ENCODE results near the gene ACSM6. TPM values are rescaled to one million over a fixed set of nuclear protein-coding genes. Genes with fewer than 3 reads are reported as not detected.

Gene ACSM6
- total and polyA plus RNA-seq, 2 of the 8 experiments (the other 6 are each of a cell fraction or from before 2014, with no cell fraction given), result 0.33 TPM; not detected in 1

GRCh38 chr10:95265572-95265971 lies 71.5 kb downstream of the ACSM6 start:
- Histone ChIP-seq H3K79me1 (ENCODE audit: low read depth, low read length) (peaks cover 5% of the 10 kb centered on the region; the same call in 1 of the 2 replicates), H3K9me3 (ENCODE audit: insufficient read depth in 2 of 2, low read depth in 1 of 2, low read length in 1 of 2) (no peaks in the 10 kb centered on the region), H3K18ac (ENCODE audit: extremely low read depth, low read length) (0 out of 2 replicates have a peak overlapping the region, but pooled peaks have one; percentile 36), H2BK120ac (replicated peaks; ENCODE audit: low read depth, low read length) (no peak overlapping the region), H4K91ac (replicated peaks; ENCODE audit: insufficient read length, low read length) (no peak overlapping the region), H4K8ac (ENCODE audit: extremely low read depth, insufficient read depth, low read length) (no peak overlapping the region), H3K56ac (replicated peaks; ENCODE audit: insufficient read length, low read depth, low read length) (no peak overlapping the region), H3K4ac (replicated peaks; ENCODE audit: insufficient read length, low read depth, low read length) (no peak overlapping the region), H3K14ac (ENCODE audit: insufficient read length) (no peak overlapping the region), H2BK5ac (ENCODE audit: low read depth, low read length) (peak overlapping the region; percentile 78; the same call in 1 of the 2 replicates), H2BK12ac (ENCODE audit: low read depth, low read length) (peak overlapping the region; percentile 96), H2BK20ac (ENCODE audit: low read length) (peak overlapping the region; percentile 97), H2AK5ac (ENCODE audit: low read depth, low read length) (peak overlapping the region; percentile 99), H3K9ac (replicated peaks in 1 of 4; ENCODE audit: extremely low read depth in 1 of 4, low read depth in 3 of 4, low read length in 3 of 4) (no peak overlapping the region), H3K27me3 (replicated peaks in 1 of 4; ENCODE audit: control insufficient read depth in 3 of 4, extremely low read depth in 1 of 4, insufficient read depth in 3 of 4, low read length in 3 of 4) (no peaks in the 10 kb centered on the region), H3K4me3 (ENCODE audit: extremely low read depth in 1 of 4, insufficient read depth in 2 of 4, low read depth in 3 of 4, low read length in 4 of 4) (no peak overlapping the region), H3K23ac (ENCODE audit: insufficient read length) (no peak overlapping the region), H2AFZ (ENCODE audit: low read length) (no peak overlapping the region), H3K27ac (ENCODE audit: low read depth, low read length) (peak overlapping the region; percentile 25; the same call in 1 of the 2 replicates), H4K20me1 (replicated peaks in 1 of 2; ENCODE audit: control insufficient read depth in 1 of 2, insufficient read depth in 2 of 2, low read length in 2 of 2) (peaks cover 0 to 1% of the 10 kb centered on the region in 2 experiments), H4K5ac (ENCODE audit: insufficient read length, low read depth, low read length) (peak overlapping the region; percentile 38), H3K23me2 (ENCODE audit: low read depth, low read length) (no peaks in the 10 kb centered on the region), H3K36me3 (ENCODE audit: control insufficient read depth in 2 of 4, insufficient read depth in 4 of 4, low read length in 3 of 4) (peaks cover 3 to 73% (median 17%) of the 10 kb centered on the region in 4 experiments; a peak in 7 of 8 replicates), H2BK15ac (ENCODE audit: low read length) (0 out of 2 replicates have a peak overlapping the region, but pooled peaks have one; percentile 96), H3K79me2 (ENCODE audit: control insufficient read depth in 1 of 2, insufficient read depth in 2 of 2, low read length in 2 of 2) (peaks cover 0 to 5% of the 10 kb centered on the region in 2 experiments; a peak in 1 of 4 replicates), H3K4me2 (ENCODE audit: insufficient read depth in 1 of 2, low read depth in 2 of 2, low read length in 2 of 2) (no peak overlapping the region; a peak in 1 of 4 replicates), H3K4me1 (replicated peaks in 1 of 4; ENCODE audit: control insufficient read depth in 3 of 4, insufficient read depth in 4 of 4, low read length in 3 of 4) (peaks cover 6 to 31% (median 15%) of the 10 kb centered on the region in 4 experiments)
- TF ChIP-seq TAF1 (IDR thresholded peaks at IDR 0.05; ENCODE audit: low read depth, low read length) (no peak), ATF3 (IDR thresholded peaks at IDR 0.05; ENCODE audit: insufficient read depth, low read depth, low read length) (no peak), SP1 (IDR thresholded peaks at IDR 0.05; ENCODE audit: low read depth, low read length) (no peak), NRF1 (IDR thresholded peaks at IDR 0.05; ENCODE audit: low read depth, low read length) (no peak), RXRA (IDR thresholded peaks at IDR 0.05; ENCODE audit: insufficient read depth, low read depth, low read length) (no peak)
- peak in 1 of 2 experiments; percentile 39 for DNase-seq (ENCODE audit: low read depth in 1 of 2, low spot score in 2 of 2)
- ChIA-PET CTCF (ENCODE audit: partially characterized antibody) (interaction anchor here (0.6 to 7.3 kb wide), 5 partner anchors 8 to 97 kb away, joined by 3 to 52 read pairs (median 12); no protein-coding TSS in a partner anchor), POLR2A (ENCODE audit: partially characterized antibody) (interaction anchor here (0.6 to 2.6 kb wide), 3 partner anchors 13 to 256 kb away, joined by 3 to 17 read pairs (median 6); no protein-coding TSS in a partner anchor)
- WGBS, 2 experiments (ENCODE audit: extremely low coverage in 1 of 2, insufficient coverage in 1 of 2, insufficient read length in 1 of 2, insufficient replicate concordance in 2 of 2, low coverage in 1 of 2, low lambda C conversion rate in 2 of 2, missing lambda C conversion rate in 1 of 2), result 94% methylated on average over 8 of the region's 8 CpGs; no CpG with 5 or more reads in 1 of the 2 experiments
- no peak for FAIRE-seq

Measured in H1 (cell line).